NCI-H2227 treated with DMSO at 0.1 percent for 48 hours (cell line): ENCODE measurements around the gene PHC2.

Experiments used
- DNase-seq: peaks from one replicate; lab custom pipeline; 2025; lab: John Stamatoyannopoulos, UW

The PHC2 gene

GRCh38 chr1:33388805-33389771 lies 41.8 kb downstream of the PHC2 start:
- DNase-seq, result no peak

GRCh38 chr1:33387625-33388024 lies 43.3 kb downstream of the PHC2 start:
- DNase-seq, result no peak

- no peak for DNase-seq
These were observed 45.6 kb downstream of the PHC2 start for GRCh38 chr1:33385251-33385650.

GRCh38 chr1:33384040-33384812 lies 46.7 kb downstream of the PHC2 start:
- no peak for DNase-seq

GRCh38 chr1:33383489-33383888 lies 47.4 kb downstream of the PHC2 start:
- DNase-seq, result no peak

GRCh38 chr1:33382661-33383415 lies 48.1 kb downstream of the PHC2 start:
- DNase-seq, result no peak

GRCh38 chr1:33381977-33382376 lies 48.9 kb downstream of the PHC2 start:
- no peak for DNase-seq

- no peak for DNase-seq
These were observed 50.1 kb downstream of the PHC2 start for GRCh38 chr1:33380811-33381210.

- DNase-seq, result no peak
These were observed 51.1 kb downstream of the PHC2 start for GRCh38 chr1:33379631-33380354.

GRCh38 chr1:33378976-33379375 lies 51.9 kb downstream of the PHC2 start:
- DNase-seq, result no peak

GRCh38 chr1:33378524-33378923 lies 52.4 kb downstream of the PHC2 start:
- peak; percentile 47 for DNase-seq

GRCh38 chr1:33377756-33378155 lies 53.1 kb downstream of the PHC2 start:
- DNase-seq, result peak; percentile 65

- no peak for DNase-seq
These were observed 53.9 kb downstream of the PHC2 start for GRCh38 chr1:33377013-33377412.

GRCh38 chr1:33375316-33375715 lies 55.6 kb downstream of the PHC2 start:
- DNase-seq, result no peak

GRCh38 chr1:33374336-33375105 lies 56.4 kb downstream of the PHC2 start:
- DNase-seq, result no peak

GRCh38 chr1:33373606-33374005 lies 57.3 kb downstream of the PHC2 start:
- no peak for DNase-seq

GRCh38 chr1:33372677-33373076 lies 58.2 kb downstream of the PHC2 start:
- DNase-seq, result no peak

GRCh38 chr1:33372162-33372561 lies 58.7 kb downstream of the PHC2 start:
- no peak for DNase-seq

GRCh38 chr1:33371334-33371733 lies 59.6 kb downstream of the PHC2 start:
- no peak for DNase-seq

- no peak for DNase-seq
These were observed 60.1 kb downstream of the PHC2 start for GRCh38 chr1:33370827-33371226.

- no peak for DNase-seq
These were observed 60.6 kb downstream of the PHC2 start for GRCh38 chr1:33370301-33370700.
